IPS-18a (cell line): ENCODE measurements around the gene ZSWIM9.
"Not testable (repeated sequence)": the region's sequence is repeated elsewhere in the genome, so short reads cannot be mapped to it uniquely, and the experiment has no call there.

Experiments used
- H3K27ac ChIP-seq: one replicate; pipeline ENCODE4 v1.5.1; 2013; ENCODE audit warnings: low read length
- H3K27me3 ChIP-seq: one replicate; pipeline ENCODE4 v1.6.1; 2013; ENCODE audit warnings: mild to moderate bottlenecking, low read length; ENCODE audit not compliant: control insufficient read depth, insufficient read depth
- H3K36me3 ChIP-seq: one replicate; pipeline ENCODE4 v1.6.1; 2013; ENCODE audit warnings: low read depth, low read length; ENCODE audit not compliant: control insufficient read depth
- H3K4me1 ChIP-seq: one replicate; pipeline ENCODE4 v1.6.1; 2013; ENCODE audit warnings: low read depth, low read length; ENCODE audit not compliant: control insufficient read depth
- H3K4me3 ChIP-seq: one replicate; pipeline ENCODE4 v1.5.1; 2013; ENCODE audit warnings: low read length
- H3K9ac ChIP-seq: one replicate; pipeline ENCODE4 v1.6.1; 2013; ENCODE audit warnings: mild to moderate bottlenecking, low read length, moderate library complexity
- H3K9me3 ChIP-seq: one replicate; pipeline ENCODE4 v1.6.1; 2013; ENCODE audit warnings: low read depth, low read length; ENCODE audit not compliant: control insufficient read depth

Gene ZSWIM9

GRCh38 chr19:48196321-48196763 lies 25.9 kb downstream of the ZSWIM9 start:
- no peak overlapping the region for H3K9ac ChIP-seq
- no peaks in the 10 kb centered on the region for H3K27me3 ChIP-seq
- no peak overlapping the region for H3K4me3 ChIP-seq
- no peak overlapping the region for H3K27ac ChIP-seq
- no peaks in the 10 kb centered on the region for H3K36me3 ChIP-seq
- no peaks in the 10 kb centered on the region for H3K9me3 ChIP-seq
- H3K4me1 ChIP-seq, result no peaks in the 10 kb centered on the region

- H3K36me3 ChIP-seq, result no peaks in the 10 kb centered on the region
- H3K27ac ChIP-seq, result no peak overlapping the region
- H3K4me1 ChIP-seq, result no peaks in the 10 kb centered on the region
- H3K4me3 ChIP-seq, result no peak overlapping the region
- H3K9ac ChIP-seq, result no peak overlapping the region
- H3K27me3 ChIP-seq, result no peaks in the 10 kb centered on the region
- H3K9me3 ChIP-seq, result no peaks in the 10 kb centered on the region
Measured at GRCh38 chr19:48196933-48197665, 26.6 kb downstream of the ZSWIM9 start.

- Histone ChIP-seq H3K27me3 (no peaks in the 10 kb centered on the region), H3K4me1 (peaks cover 10% of the 10 kb centered on the region), H3K9ac (peak overlapping the region; percentile 58), H3K4me3 (peak overlapping the region; percentile 58), H3K27ac (peak overlapping the region; percentile 73), H3K9me3 (no peaks in the 10 kb centered on the region), H3K36me3 (no peaks in the 10 kb centered on the region)
Measured at GRCh38 chr19:48203222-48203793, 32.8 kb downstream of the ZSWIM9 start.

GRCh38 chr19:48203794-48204628 lies 33.5 kb downstream of the ZSWIM9 start:
- no peaks in the 10 kb centered on the region for H3K27me3 ChIP-seq
- H3K27ac ChIP-seq, result peak overlapping the region; percentile 73
- H3K4me1 ChIP-seq, result peaks cover 10% of the 10 kb centered on the region
- H3K9ac ChIP-seq, result peak overlapping the region; percentile 60
- H3K9me3 ChIP-seq, result no peaks in the 10 kb centered on the region
- peak overlapping the region; percentile 72 for H3K4me3 ChIP-seq
- no peaks in the 10 kb centered on the region for H3K36me3 ChIP-seq

GRCh38 chr19:48206397-48207093 lies 36.1 kb downstream of the ZSWIM9 start:
- H3K27ac ChIP-seq, result no peak overlapping the region
- H3K4me3 ChIP-seq, result no peak overlapping the region
- no peaks in the 10 kb centered on the region for H3K36me3 ChIP-seq
- no peak overlapping the region for H3K9ac ChIP-seq
- H3K4me1 ChIP-seq, result peaks cover 10% of the 10 kb centered on the region
- H3K9me3 ChIP-seq, result no peaks in the 10 kb centered on the region
- H3K27me3 ChIP-seq, result no peaks in the 10 kb centered on the region

GRCh38 chr19:48210005-48210404 lies 39.5 kb downstream of the ZSWIM9 start:
- no peak overlapping the region for H3K4me3 ChIP-seq
- no peaks in the 10 kb centered on the region for H3K36me3 ChIP-seq
- no peak overlapping the region for H3K9ac ChIP-seq
- no peaks in the 10 kb centered on the region for H3K4me1 ChIP-seq
- no peak overlapping the region for H3K27ac ChIP-seq
- no peaks in the 10 kb centered on the region for H3K9me3 ChIP-seq
- no peaks in the 10 kb centered on the region for H3K27me3 ChIP-seq

- no peak overlapping the region for H3K4me3 ChIP-seq
- H3K4me1 ChIP-seq, result no peaks in the 10 kb centered on the region
- no peaks in the 10 kb centered on the region for H3K9me3 ChIP-seq
- H3K9ac ChIP-seq, result no peak overlapping the region
- H3K36me3 ChIP-seq, result no peaks in the 10 kb centered on the region
- no peak overlapping the region for H3K27ac ChIP-seq
- H3K27me3 ChIP-seq, result no peaks in the 10 kb centered on the region
Measured at GRCh38 chr19:48213959-48214358, 43.5 kb downstream of the ZSWIM9 start.

- Histone ChIP-seq H3K27ac (no peak overlapping the region), H3K27me3 (no peaks in the 10 kb centered on the region), H3K9ac (no peak overlapping the region), H3K36me3 (no peaks in the 10 kb centered on the region), H3K4me1 (no peaks in the 10 kb centered on the region), H3K4me3 (no peak overlapping the region), H3K9me3 (no peaks in the 10 kb centered on the region)
Measured at GRCh38 chr19:48216933-48217332, 46.5 kb downstream of the ZSWIM9 start.

- Histone ChIP-seq H3K9me3 (no peaks in the 10 kb centered on the region), H3K4me1 (no peaks in the 10 kb centered on the region), H3K36me3 (no peaks in the 10 kb centered on the region), H3K27ac (no peak overlapping the region), H3K27me3 (no peaks in the 10 kb centered on the region), H3K9ac (no peak overlapping the region), H3K4me3 (no peak overlapping the region)
Measured at GRCh38 chr19:48218997-48219396, 48.5 kb downstream of the ZSWIM9 start.

GRCh38 chr19:48220784-48221183 lies 50.3 kb downstream of the ZSWIM9 start:
- H3K36me3 ChIP-seq, H3K4me1 ChIP-seq, H3K27me3 ChIP-seq, H3K4me3 ChIP-seq, H3K9me3 ChIP-seq, H3K9ac ChIP-seq, H3K27ac ChIP-seq: not testable (repeated sequence)

- Histone ChIP-seq H3K9ac (no peak overlapping the region), H3K4me1 (no peaks in the 10 kb centered on the region), H3K27me3 (no peaks in the 10 kb centered on the region), H3K4me3 (no peak overlapping the region), H3K9me3 (no peaks in the 10 kb centered on the region), H3K36me3 (no peaks in the 10 kb centered on the region), H3K27ac (no peak overlapping the region)
Measured at GRCh38 chr19:48221628-48222027, 51.1 kb downstream of the ZSWIM9 start.
